Measurements from ENCODE around the gene UBE3D.

The UBE3D gene

DNA sequence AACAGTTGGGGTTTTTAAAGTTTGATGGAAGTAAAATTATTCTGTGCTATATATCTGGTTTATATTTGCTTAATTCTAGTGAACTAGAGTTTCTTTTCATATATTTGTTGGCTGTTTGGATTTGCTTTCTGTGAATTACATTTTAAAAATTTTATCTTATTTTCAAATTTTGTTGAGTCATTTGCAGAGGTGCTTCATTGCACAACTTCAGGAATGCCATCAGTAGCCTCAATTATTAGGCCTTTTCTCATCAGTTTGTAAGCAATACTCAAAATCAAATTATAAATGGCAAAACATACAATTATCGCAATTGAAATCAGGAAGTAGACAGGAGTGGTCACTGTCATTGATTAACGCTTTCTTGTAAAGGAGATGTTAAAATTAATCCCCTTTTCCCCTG lies 96.9 kb downstream of the UBE3D start:
- no peaks in the 10 kb centered on the region for H3K27me3 ChIP-seq (ENCODE audit: low read length)
- H3K27ac ChIP-seq (ENCODE audit: low read depth, low read length): no peak overlapping the region

DNA sequence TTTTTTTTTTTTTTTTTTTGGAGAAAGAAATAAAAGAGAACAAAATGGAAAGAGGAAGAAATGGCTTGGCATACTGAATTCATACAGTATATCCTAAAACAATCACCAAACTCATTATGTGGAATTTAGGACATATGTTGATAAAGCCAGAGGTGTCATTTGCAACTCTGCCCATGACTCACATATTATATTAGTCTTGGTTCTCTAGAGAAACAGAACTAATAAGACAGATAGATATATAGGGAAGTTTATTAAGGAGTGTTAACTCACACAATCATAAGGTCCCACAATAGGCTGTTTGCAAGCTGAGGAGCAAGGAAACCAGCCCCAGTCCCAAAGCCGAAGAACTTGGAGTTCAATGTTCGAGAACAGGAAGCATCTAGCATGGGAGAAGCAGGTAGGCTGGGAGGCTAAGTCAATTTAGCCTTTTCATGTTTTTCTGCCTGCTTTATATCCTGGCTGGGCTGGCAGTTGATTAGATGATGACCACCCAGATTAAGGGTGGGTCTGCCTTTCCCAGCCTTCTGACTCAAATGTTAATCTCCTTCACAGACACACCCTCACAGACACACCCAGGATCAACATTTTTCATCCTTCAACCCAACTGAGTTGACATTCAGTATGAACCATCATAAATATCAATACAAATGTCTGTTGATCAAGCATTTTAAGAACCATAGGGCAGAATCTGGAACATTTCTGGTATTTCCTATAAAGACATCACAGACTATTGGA lies 102.3 kb downstream of the UBE3D start:
- H3K9me3 ChIP-seq (ENCODE audit: insufficient read depth, low read length): no peaks in the 10 kb centered on the region
- no peak overlapping the region for H3K4me3 ChIP-seq (ENCODE audit: insufficient read depth, low read length, poor library complexity, severe bottlenecking)
- H3K9me2 ChIP-seq (replicated peaks; ENCODE audit: insufficient read depth, low read length): no peaks in the 10 kb centered on the region
- no peak overlapping the region for H3K9ac ChIP-seq (ENCODE audit: low read length)
- H3K36me3 ChIP-seq (ENCODE audit: low read length): no peaks in the 10 kb centered on the region
- H3F3A ChIP-seq (ENCODE audit: insufficient read depth): no peaks in the 10 kb centered on the region
- H4K20me1 ChIP-seq (ENCODE audit: low read depth, low read length): no peaks in the 10 kb centered on the region
- no peaks in the 10 kb centered on the region for H3K27me3 ChIP-seq (ENCODE audit: low read length)
- no peaks in the 10 kb centered on the region for H3K79me2 ChIP-seq (ENCODE audit: insufficient read depth, low read length)
- H3K4me2 ChIP-seq (ENCODE audit: low read depth, low read length, poor library complexity, severe bottlenecking): no peak overlapping the region
- H2AFZ ChIP-seq (ENCODE audit: low read depth, low read length, severe bottlenecking): no peak overlapping the region
- TF ChIP-seq, protein P1, sequence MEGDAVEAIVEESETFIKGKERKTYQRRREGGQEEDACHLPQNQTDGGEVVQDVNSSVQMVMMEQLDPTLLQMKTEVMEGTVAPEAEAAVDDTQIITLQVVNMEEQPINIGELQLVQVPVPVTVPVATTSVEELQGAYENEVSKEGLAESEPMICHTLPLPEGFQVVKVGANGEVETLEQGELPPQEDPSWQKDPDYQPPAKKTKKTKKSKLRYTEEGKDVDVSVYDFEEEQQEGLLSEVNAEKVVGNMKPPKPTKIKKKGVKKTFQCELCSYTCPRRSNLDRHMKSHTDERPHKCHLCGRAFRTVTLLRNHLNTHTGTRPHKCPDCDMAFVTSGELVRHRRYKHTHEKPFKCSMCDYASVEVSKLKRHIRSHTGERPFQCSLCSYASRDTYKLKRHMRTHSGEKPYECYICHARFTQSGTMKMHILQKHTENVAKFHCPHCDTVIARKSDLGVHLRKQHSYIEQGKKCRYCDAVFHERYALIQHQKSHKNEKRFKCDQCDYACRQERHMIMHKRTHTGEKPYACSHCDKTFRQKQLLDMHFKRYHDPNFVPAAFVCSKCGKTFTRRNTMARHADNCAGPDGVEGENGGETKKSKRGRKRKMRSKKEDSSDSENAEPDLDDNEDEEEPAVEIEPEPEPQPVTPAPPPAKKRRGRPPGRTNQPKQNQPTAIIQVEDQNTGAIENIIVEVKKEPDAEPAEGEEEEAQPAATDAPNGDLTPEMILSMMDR (IDR thresholded peaks at IDR 0.05; ENCODE audit: insufficient read depth, low read length, poor library complexity, severe bottlenecking): no peak
- no peak for TF ChIP-seq EZH2phosphoT487 (conservative IDR thresholded peaks at IDR 0.05; ENCODE audit: low read length)
- no peak overlapping the region for H3K27ac ChIP-seq (ENCODE audit: low read depth, low read length)

More for the DNA sequence above, 96.9 kb downstream of the UBE3D start:
- Histone ChIP-seq H3K9me2 (replicated peaks; ENCODE audit: insufficient read depth, low read length) (no peaks in the 10 kb centered on the region), H3K79me2 (ENCODE audit: insufficient read depth, low read length) (no peaks in the 10 kb centered on the region), H3K4me3 (ENCODE audit: insufficient read depth, low read length, poor library complexity, severe bottlenecking) (no peak overlapping the region), H3F3A (ENCODE audit: insufficient read depth) (no peaks in the 10 kb centered on the region), H2AFZ (ENCODE audit: low read depth, low read length, severe bottlenecking) (no peak overlapping the region), H4K20me1 (ENCODE audit: low read depth, low read length) (no peaks in the 10 kb centered on the region), H3K36me3 (ENCODE audit: low read length) (no peaks in the 10 kb centered on the region), H3K4me2 (ENCODE audit: low read depth, low read length, poor library complexity, severe bottlenecking) (no peak overlapping the region), H3K9me3 (ENCODE audit: insufficient read depth, low read length) (no peaks in the 10 kb centered on the region), H3K9ac (ENCODE audit: low read length) (no peak overlapping the region)
- TF ChIP-seq, protein P1 (IDR thresholded peaks at IDR 0.05; ENCODE audit: insufficient read depth, low read length, poor library complexity, severe bottlenecking): no peak
- no peak for TF ChIP-seq EZH2phosphoT487 (conservative IDR thresholded peaks at IDR 0.05; ENCODE audit: low read length)

DNA sequence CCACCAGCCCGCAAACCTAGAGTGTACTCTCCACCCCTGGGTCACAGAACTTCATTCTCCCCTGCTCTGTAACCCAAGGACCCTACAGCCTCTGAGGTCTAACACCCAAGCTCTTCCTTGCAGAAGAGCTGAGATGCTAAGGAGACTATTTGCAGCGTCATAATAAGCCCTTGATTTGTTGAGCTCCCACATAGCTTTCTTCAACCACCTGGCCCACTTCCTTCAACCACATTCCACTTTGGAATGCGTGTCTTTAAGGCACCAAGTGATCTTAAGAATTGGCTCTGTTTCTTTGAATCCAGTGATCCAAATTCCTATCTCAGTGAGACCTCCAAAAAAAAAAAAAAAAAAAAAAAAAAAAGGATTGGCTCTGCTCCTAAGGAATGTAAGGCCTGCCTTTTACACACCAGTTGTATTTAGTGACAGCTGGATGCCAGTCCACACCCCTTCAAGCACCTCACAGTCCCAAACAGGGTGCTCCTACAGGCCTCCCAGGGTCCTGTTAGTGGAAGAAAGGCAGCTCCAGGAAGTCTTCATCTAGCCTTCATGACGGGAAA lies 106.2 kb downstream of the UBE3D start:
- Histone ChIP-seq H3K9me3 (ENCODE audit: insufficient read depth, low read length) (no peaks in the 10 kb centered on the region), H3K27me3 (ENCODE audit: low read length) (no peaks in the 10 kb centered on the region), H3K9me2 (replicated peaks; ENCODE audit: insufficient read depth, low read length) (no peaks in the 10 kb centered on the region), H3K4me2 (ENCODE audit: low read depth, low read length, poor library complexity, severe bottlenecking) (no peak overlapping the region), H3K9ac (ENCODE audit: low read length) (no peak overlapping the region), H3F3A (ENCODE audit: insufficient read depth) (0 out of 2 replicates have a peak, but pooled peaks cover 4% of the 10 kb centered on the region), H3K79me2 (ENCODE audit: insufficient read depth, low read length) (no peaks in the 10 kb centered on the region), H4K20me1 (ENCODE audit: low read depth, low read length) (no peaks in the 10 kb centered on the region), H3K27ac (ENCODE audit: low read depth, low read length) (no peak overlapping the region), H3K36me3 (ENCODE audit: low read length) (no peaks in the 10 kb centered on the region), H3K4me3 (ENCODE audit: insufficient read depth, low read length, poor library complexity, severe bottlenecking) (no peak overlapping the region), H2AFZ (ENCODE audit: low read depth, low read length, severe bottlenecking) (no peak overlapping the region)
- no peak for TF ChIP-seq EZH2phosphoT487 (conservative IDR thresholded peaks at IDR 0.05; ENCODE audit: low read length)

DNA sequence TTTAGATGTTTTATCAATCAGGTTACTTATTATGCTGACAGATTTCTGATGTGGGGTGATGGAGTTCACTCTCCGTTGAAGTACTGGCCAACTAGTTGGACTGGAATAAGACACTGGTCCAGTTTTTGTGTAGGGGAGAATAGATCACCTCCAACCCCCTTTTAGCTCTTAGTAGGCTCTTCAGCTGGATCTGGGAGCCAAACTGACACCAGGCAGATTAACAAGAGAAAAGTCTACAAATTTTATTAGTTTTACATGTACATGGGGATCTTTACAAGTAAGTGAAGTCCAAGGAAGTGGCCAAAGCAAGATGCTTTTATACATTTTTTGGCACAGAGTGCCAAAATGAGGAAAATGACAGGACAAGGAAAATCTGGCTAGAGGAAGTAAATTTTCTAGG lies 107.1 kb downstream of the UBE3D start:
- Histone ChIP-seq H3K27ac (ENCODE audit: low read depth, low read length) (no peak overlapping the region), H3K79me2 (ENCODE audit: insufficient read depth, low read length) (no peaks in the 10 kb centered on the region), H3K9ac (ENCODE audit: low read length) (no peak overlapping the region), H3K4me3 (ENCODE audit: insufficient read depth, low read length, poor library complexity, severe bottlenecking) (no peak overlapping the region), H3K4me2 (ENCODE audit: low read depth, low read length, poor library complexity, severe bottlenecking) (no peak overlapping the region), H2AFZ (ENCODE audit: low read depth, low read length, severe bottlenecking) (no peak overlapping the region), H3F3A (ENCODE audit: insufficient read depth) (0 out of 2 replicates have a peak, but pooled peaks cover 4% of the 10 kb centered on the region), H4K20me1 (ENCODE audit: low read depth, low read length) (no peaks in the 10 kb centered on the region), H3K36me3 (ENCODE audit: low read length) (no peaks in the 10 kb centered on the region), H3K9me2 (replicated peaks; ENCODE audit: insufficient read depth, low read length) (no peaks in the 10 kb centered on the region), H3K9me3 (ENCODE audit: insufficient read depth, low read length) (no peaks in the 10 kb centered on the region), H3K27me3 (ENCODE audit: low read length) (no peaks in the 10 kb centered on the region)
- TF ChIP-seq, protein P1 (IDR thresholded peaks at IDR 0.05; ENCODE audit: insufficient read depth, low read length, poor library complexity, severe bottlenecking): no peak
- TF ChIP-seq EZH2phosphoT487 (conservative IDR thresholded peaks at IDR 0.05; ENCODE audit: low read length): no peak
